BE2C (cell line): Measurements from ENCODE around the gene MACF1.

Experiments used
- DNase-seq: peaks from one replicate; pipeline ENCODE4 v3.0.0-alpha.2; 2020
- H3K27me3 ChIP-seq: fragments of 250-450 bp; sonication (Bioruptor Pico); 2 replicates; pipeline ENCODE4 v1.5.1; 2020; ENCODE audit warnings: mild to moderate bottlenecking
- H3K36me3 ChIP-seq: fragments of 250-450 bp; sonication (Bioruptor Pico); 2 replicates; pipeline ENCODE4 v1.5.1; 2020; ENCODE audit warnings: mild to moderate bottlenecking
- H3K4me1 ChIP-seq: fragments of 250-450 bp; sonication (Bioruptor Pico); 2 replicates; pipeline ENCODE4 v1.5.1; 2020
- H3K4me3 ChIP-seq: 2 replicates; pipeline ENCODE4 v1.5.1; 2011; ENCODE audit warnings: low read depth, low read length
- H3K9me3 ChIP-seq: fragments of 250-450 bp; sonication (Bioruptor Pico); 2 replicates; pipeline ENCODE4 v1.5.1; 2020
- CTCF ChIP-seq: IDR thresholded peaks from 2 replicates; pipeline ENCODE4 v1.5.1; 2012; ENCODE audit warnings: mild to moderate bottlenecking, low read depth, low read length

The MACF1 gene

GRCh38 chr1:39163469-39163868, 41.0 kb upstream of the MACF1 start:
- Histone ChIP-seq H3K27me3 (no peaks in the 10 kb centered on the region), H3K4me1 (no peaks in the 10 kb centered on the region), H3K4me3 (no peak overlapping the region), H3K9me3 (no peaks in the 10 kb centered on the region), H3K36me3 (no peaks in the 10 kb centered on the region)
- TF ChIP-seq CTCF: no peak
- no peak for DNase-seq

GRCh38 chr1:39164256-39164655, 40.2 kb upstream of the MACF1 start:
- no peak for TF ChIP-seq CTCF
- no peaks in the 10 kb centered on the region for H3K36me3 ChIP-seq
- H3K4me1 ChIP-seq: no peaks in the 10 kb centered on the region
- DNase-seq: no peak
- no peaks in the 10 kb centered on the region for H3K9me3 ChIP-seq
- H3K4me3 ChIP-seq: no peak overlapping the region
- no peaks in the 10 kb centered on the region for H3K27me3 ChIP-seq

- Histone ChIP-seq H3K4me1 (no peaks in the 10 kb centered on the region), H3K36me3 (no peaks in the 10 kb centered on the region), H3K4me3 (no peak overlapping the region), H3K9me3 (no peaks in the 10 kb centered on the region), H3K27me3 (no peaks in the 10 kb centered on the region)
- TF ChIP-seq CTCF: no peak
- no peak for DNase-seq
These were observed 39.4 kb upstream of the MACF1 start for GRCh38 chr1:39165049-39165448.

GRCh38 chr1:39165488-39165887, 39.0 kb upstream of the MACF1 start:
- no peaks in the 10 kb centered on the region for H3K27me3 ChIP-seq
- no peak for TF ChIP-seq CTCF

GRCh38 chr1:39167632-39168209, 36.8 kb upstream of the MACF1 start:
- H3K9me3 ChIP-seq: no peaks in the 10 kb centered on the region
- no peak for DNase-seq
- no peaks in the 10 kb centered on the region for H3K27me3 ChIP-seq
- H3K4me1 ChIP-seq: no peaks in the 10 kb centered on the region
- H3K36me3 ChIP-seq: no peaks in the 10 kb centered on the region
- H3K4me3 ChIP-seq: no peak overlapping the region
- TF ChIP-seq CTCF: no peak

More at GRCh38 chr1:39165488-39165887, 39.0 kb upstream of the MACF1 start:
- DNase-seq: no peak
- no peaks in the 10 kb centered on the region for H3K9me3 ChIP-seq
- H3K36me3 ChIP-seq: no peaks in the 10 kb centered on the region
- no peak overlapping the region for H3K4me3 ChIP-seq
- H3K4me1 ChIP-seq: no peaks in the 10 kb centered on the region

GRCh38 chr1:39168301-39169080, 36.0 kb upstream of the MACF1 start:
- H3K4me3 ChIP-seq: no peak overlapping the region
- no peaks in the 10 kb centered on the region for H3K36me3 ChIP-seq
- no peaks in the 10 kb centered on the region for H3K27me3 ChIP-seq
- DNase-seq: no peak
- no peak for TF ChIP-seq CTCF
- H3K9me3 ChIP-seq: no peaks in the 10 kb centered on the region
- no peaks in the 10 kb centered on the region for H3K4me1 ChIP-seq
